GM19395 (cell line): ENCODE data around the gene PDE1A.
"Not testable (repeated sequence)": the region's sequence is repeated elsewhere in the genome, so short reads cannot be mapped to it uniquely, and the experiment has no call there.

ENCODE experiments used
- ATAC-seq: cut with Tn5 transposase; IDR thresholded peaks from one replicate; pipeline ENCODE4 v1.9.1; 2021; ENCODE audit warnings: mild to moderate bottlenecking, moderate library complexity; ENCODE audit not compliant: unreplicated experiment

The PDE1A gene

DNA sequence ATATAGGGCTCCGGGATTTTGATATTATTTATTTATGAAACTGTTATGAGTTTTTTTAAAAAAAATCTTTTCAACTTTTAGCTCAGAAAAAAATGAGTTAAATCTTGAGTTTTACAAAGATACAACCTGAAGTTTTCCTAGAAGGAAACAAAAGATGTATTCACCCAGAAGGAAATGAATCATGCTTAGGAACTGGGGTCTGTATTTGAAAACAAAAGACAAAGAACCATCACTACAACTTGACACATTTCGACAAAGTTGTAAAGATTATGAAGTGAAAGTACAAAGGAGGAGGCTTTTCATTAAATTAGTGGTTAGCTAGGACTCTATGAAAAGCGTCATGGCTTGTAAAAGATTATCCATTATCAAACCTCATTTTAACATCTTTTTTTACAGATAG, 143.3 kb downstream of the PDE1A start:
- no peak for ATAC-seq

DNA sequence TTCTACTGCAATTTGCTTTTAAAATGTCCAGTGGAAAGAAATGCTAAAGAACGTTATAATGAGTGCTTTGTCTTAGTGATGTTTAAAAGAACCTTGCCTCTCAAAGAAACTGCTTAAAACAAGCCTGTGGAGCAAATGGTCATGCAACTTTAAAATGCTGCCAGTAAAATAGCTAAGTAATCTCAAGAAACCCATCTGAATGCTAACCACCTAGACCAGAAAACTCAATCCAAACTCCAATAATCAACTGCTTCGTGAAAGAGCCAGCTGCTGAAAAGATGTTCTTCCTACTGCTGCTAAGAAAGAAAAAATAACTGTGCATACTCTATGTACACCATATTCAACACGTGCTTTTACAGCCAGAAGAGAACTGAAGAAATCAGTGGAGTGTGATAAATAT, 145.6 kb downstream of the PDE1A start:
- ATAC-seq: no peak

GRCh38 chr2:182280118-182280517, 146.7 kb downstream of the PDE1A start:
- ATAC-seq: no peak

- not testable (repeated sequence) for ATAC-seq
Measured at GRCh38 chr2:182276662-182277061, 150.2 kb downstream of the PDE1A start.

DNA sequence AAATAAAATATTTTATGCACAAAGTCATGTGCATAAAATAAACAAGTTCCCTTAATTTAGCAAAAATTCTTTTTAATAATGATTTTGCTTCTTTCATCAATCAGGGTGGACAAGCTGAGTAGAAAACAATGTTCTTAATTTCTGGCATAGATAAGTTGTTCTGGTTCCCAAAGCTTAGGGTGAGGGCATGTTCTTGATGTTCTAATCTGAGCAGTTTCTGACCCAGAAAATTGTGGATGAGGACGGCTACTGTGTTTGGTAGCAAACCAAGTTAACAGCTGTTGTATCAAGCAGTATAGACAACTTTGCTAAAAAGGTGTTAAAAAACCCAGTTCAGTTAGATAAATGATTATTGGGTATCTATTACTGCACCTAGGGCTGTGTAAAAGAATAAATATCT, 158.9 kb downstream of the PDE1A start:
- no peak for ATAC-seq

DNA sequence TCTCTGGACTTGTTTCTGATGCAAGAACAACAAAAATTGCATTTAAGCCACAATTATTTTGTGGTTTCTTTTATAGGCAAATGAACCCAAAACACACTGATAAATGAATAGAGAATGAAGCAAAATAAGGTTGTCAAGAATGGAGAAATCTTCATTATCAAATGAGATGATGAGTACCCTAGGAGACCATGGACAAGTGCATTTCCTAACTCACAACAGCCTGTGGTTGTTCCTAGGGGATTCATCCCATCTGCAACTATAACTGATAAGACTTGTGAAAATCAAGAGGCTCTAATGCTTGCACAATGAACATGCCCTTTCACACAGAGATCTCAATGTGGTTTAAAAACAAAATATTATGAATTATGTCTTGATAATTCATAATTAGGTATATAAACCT, 159.9 kb downstream of the PDE1A start:
- no peak for ATAC-seq

DNA sequence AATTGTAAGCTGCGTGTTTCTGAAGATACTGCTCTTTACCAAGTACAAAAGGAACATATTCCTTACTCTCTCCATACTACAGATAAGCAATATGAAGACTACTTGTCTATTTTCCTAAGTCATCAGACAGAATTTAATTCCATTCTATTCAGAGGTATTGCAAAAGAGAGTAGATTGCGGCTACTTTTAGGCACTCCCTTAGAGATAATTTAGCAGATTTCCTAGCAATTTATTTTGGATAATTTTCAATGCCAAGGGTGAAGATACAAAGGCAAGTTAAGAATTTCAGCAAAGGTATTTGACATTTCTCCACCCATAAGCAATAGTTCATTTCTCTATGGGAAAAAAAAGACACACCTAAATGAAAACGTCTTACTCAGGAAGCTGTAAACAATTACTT, 161.1 kb downstream of the PDE1A start:
- no peak for ATAC-seq

DNA sequence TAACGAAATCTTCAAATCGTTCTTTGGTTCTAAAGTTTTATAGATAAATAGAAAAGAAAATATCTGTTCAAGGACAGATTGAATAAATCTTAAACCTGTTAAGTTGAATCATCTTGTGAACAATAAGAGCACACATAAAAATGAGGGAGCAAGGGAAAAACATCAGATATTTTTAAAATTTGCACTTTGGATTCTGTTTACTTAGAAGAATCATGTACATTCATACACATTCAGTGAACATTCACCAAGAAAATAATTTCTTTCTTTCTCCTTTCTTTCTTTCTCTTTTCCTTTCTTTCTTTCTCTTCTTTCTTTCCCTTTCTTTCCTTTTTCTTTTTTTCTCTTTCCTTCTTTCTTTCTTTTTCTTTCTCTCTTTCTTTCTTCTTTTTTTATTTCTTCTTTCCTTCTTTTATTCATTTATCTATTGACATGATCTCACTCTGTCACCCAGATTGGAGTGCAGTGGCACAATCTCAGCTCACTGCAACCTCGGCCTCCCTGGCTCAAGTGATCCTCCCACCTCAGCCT, 164.9 kb downstream of the PDE1A start:
- no peak for ATAC-seq

DNA sequence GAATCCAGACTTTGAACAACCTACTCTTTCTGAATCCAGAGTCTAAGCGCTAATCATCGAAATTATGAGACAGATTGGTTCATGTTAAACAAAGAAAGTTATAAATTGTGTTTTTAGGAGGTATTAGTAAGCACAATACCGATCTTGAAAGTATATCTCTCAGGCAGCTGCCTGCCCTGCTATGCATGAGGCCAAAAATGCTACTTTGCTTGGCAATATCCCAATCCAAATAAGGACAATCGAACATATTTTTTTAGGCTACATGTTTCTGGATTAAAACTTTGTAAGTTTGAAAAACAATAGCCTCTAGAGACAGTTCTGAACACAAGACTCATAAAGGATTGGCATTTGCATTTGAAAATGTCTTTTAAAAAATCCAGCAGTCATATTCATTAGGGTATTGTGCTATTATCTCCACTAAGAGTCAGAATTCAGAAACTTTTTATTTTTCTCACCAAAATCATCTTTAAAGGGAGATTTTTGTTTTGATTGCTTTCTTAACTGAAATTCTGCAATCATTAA, 167.1 kb downstream of the PDE1A start:
- ATAC-seq: no peak

- ATAC-seq: no peak
Measured at GRCh38 chr2:182252534-182252933, 174.3 kb downstream of the PDE1A start.

DNA sequence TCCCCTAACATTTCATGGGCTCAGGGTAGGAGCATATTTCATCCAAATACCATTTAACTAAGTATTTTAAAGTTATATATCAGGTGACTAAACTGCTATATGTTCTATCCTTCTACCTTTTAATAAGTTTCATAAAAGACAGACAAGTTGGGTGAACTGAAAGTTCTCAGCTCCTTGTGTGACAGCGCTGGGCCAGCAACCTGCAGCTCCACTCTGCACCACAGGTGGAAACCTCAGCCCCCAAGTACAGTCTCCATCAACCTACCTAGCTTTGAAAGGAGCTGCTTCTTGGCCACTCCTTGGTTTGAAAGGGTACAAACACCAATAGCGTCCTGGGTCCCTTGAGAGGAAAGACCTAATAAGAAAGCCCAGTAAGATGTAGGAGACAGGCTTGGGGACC, 177.9 kb downstream of the PDE1A start:
- no peak for ATAC-seq

DNA sequence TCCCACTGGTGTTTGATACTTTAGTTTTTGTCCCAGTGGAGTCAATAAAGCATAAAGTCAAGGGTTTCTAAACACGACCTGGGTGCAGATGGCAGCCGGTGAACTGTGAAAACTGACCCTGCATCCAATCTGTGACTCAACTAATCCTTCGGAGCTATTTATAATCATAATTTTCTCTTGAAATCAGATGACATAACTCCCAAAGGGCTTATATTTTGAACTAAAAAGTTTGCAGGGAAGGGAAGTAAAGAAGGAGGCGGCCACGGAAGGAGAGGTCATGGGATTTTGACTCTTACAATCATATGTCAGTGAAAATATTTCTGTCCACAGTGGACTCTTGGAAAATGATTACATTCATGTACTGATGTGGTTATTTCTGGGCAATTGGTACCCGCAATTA, 178.5 kb downstream of the PDE1A start:
- no peak for ATAC-seq

GRCh38 chr2:182247831-182248230, 179.0 kb downstream of the PDE1A start:
- no peak for ATAC-seq

- peak; percentile 55 for ATAC-seq
Measured at GRCh38 chr2:182245963-182246362, 180.9 kb downstream of the PDE1A start.

DNA sequence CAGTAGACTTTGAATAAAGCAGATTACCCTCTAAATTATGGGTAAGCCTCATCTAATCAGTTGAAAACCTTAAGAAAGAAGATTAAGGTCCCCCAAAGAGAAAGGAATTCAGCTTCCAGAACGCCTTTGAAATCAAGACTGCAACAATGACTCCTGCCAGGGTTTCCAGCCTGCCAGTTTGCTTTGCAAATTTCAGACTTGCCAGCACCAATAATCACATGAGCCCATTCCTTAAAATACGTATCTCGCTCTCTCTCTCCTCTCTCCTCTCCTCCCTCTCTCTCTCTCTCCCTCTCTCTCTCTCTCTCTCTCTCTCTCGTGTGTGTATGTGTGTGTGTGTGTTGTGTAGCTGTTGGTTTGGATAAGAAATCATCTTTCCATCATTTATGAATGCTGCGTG, 184.2 kb downstream of the PDE1A start:
- no peak for ATAC-seq

DNA sequence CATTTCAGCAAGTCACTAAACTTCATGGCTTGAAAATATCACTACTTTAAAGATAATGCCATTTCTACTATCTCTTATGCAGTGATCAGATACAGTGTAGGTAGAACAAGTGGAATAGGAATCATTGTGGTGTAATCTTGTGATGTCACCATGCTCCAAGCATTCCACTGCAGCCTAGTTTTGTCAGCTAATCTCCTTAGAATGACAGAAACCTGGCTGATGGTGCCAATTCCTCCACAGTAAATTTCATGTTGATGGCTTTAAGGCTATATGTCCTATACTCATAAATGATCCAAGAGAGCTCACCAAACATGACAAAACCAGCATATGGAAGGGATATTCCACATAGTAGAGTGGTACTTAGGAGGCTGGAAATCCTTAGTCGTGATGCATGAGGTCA, 184.9 kb downstream of the PDE1A start:
- no peak for ATAC-seq

GRCh38 chr2:182240862-182241371, 185.9 kb downstream of the PDE1A start:
- peak; percentile 100 for ATAC-seq

GRCh38 chr2:182230561-182230960, 196.3 kb downstream of the PDE1A start:
- no peak for ATAC-seq

- no peak for ATAC-seq
Measured at GRCh38 chr2:182229297-182229696, 197.5 kb downstream of the PDE1A start.

- ATAC-seq: no peak
Measured at GRCh38 chr2:182228741-182229140, 198.1 kb downstream of the PDE1A start.

DNA sequence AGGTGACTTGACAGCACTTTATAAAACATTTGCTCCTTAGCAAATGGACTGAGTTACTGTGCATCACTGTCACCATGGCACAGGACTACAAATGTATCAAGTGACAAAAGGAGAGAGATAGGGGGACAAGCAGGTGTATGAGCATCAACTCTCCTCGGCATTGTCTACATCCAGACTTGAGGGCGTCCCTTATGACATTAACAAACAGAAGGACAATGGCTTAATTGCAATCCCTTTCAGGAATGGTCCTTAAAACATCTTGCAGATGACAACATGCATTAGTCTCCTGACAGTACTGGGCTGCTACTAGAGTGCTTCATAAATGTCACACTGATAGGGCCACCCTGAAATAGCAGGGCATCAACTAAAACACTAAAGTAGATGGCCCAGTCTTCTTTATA, 198.8 kb downstream of the PDE1A start:
- no peak for ATAC-seq

- no peak for ATAC-seq
Measured at GRCh38 chr2:182226807-182227206, 200.0 kb downstream of the PDE1A start.

GRCh38 chr2:182224669-182225068, 202.2 kb downstream of the PDE1A start:
- ATAC-seq: no peak
